ENCODE results near the gene UNC13C. TPM values are rescaled to one million over a fixed set of nuclear protein-coding genes. Genes with fewer than 3 reads are reported as not detected.

The UNC13C gene
- total and polyA plus RNA-seq, 10 of the 15 experiments (the other 5 are each of a cell fraction or from before 2014, with no cell fraction given), result 9.9 to 81.3 (median 25.0) TPM

GRCh38 chr15:54150255-54150654 is 172.0 kb downstream of the UNC13C start (continued):
- no peak for TF ChIP-seq REST (IDR thresholded peaks at IDR 0.05; ENCODE audit: low read depth, low read length)
- peak; percentile 95 for TF ChIP-seq IKZF1 (conservative IDR thresholded peaks at IDR 0.05)
- TF ChIP-seq CHD2 (IDR thresholded peaks at IDR 0.05; ENCODE audit: borderline replicate concordance, low read depth, low read length), result peak; percentile 81
- no peak for TF ChIP-seq IRF4 (IDR thresholded peaks at IDR 0.05; ENCODE audit: low read depth, low read length)
- peak; percentile 87 for TF ChIP-seq SMAD1 (IDR thresholded peaks at IDR 0.05; ENCODE audit: low read depth, partially characterized antibody)
- no peak for TF ChIP-seq CEBPB (IDR thresholded peaks at IDR 0.05; ENCODE audit: borderline replicate concordance in 1 of 2, low read depth in 2 of 2, low read length in 2 of 2)
- peak; percentile 31; the same call in 1 of the 2 replicates for TF ChIP-seq MEF2A (IDR thresholded peaks at IDR 0.05; ENCODE audit: insufficient read depth, low read depth, low read length)
- no peak for TF ChIP-seq ZSCAN29 (IDR thresholded peaks at IDR 0.05)
- peak; percentile 96 for TF ChIP-seq IKZF2 (IDR thresholded peaks at IDR 0.05)
- TF ChIP-seq FOXM1 (IDR thresholded peaks at IDR 0.05; ENCODE audit: low read depth, low read length), result no peak
- peak; percentile 85 for TF ChIP-seq BMI1 (IDR thresholded peaks at IDR 0.05; ENCODE audit: borderline replicate concordance)
- no peak for TF ChIP-seq EED (IDR thresholded peaks at IDR 0.05; ENCODE audit: low read depth)
- 0 out of 2 replicates have a peak, but pooled peaks have one; percentile 42 for TF ChIP-seq PAX5 (IDR thresholded peaks at IDR 0.05; ENCODE audit: borderline replicate concordance, low read depth, low read length)
- no peak for TF ChIP-seq RCOR1 (conservative IDR thresholded peaks at IDR 0.05; ENCODE audit: low read depth, low read length)
- no peak for TF ChIP-seq E2F4 (IDR thresholded peaks at IDR 0.05; ENCODE audit: low read depth, low read length)
- TF ChIP-seq NBN (IDR thresholded peaks at IDR 0.05), result peak; percentile 87
- peak; percentile 92 for TF ChIP-seq NR2F1 (conservative IDR thresholded peaks at IDR 0.05)
- TF ChIP-seq ZNF24 (IDR thresholded peaks at IDR 0.05), result peak; percentile 57
- TF ChIP-seq EP300 (IDR thresholded peaks at IDR 0.05; ENCODE audit: borderline replicate concordance in 1 of 2, control insufficient read depth in 1 of 2, low read depth in 2 of 2, low read length in 2 of 2), result peak; percentile 95
- peak; percentile 81; the same call in 1 of the 2 replicates for TF ChIP-seq NFXL1 (IDR thresholded peaks at IDR 0.05; ENCODE audit: borderline replicate concordance)
- TF ChIP-seq LARP7 (IDR thresholded peaks at IDR 0.05), result peak; percentile 51; the same call in 1 of the 2 replicates
- TF ChIP-seq RUNX3 (IDR thresholded peaks at IDR 0.05; ENCODE audit: low read length), result peak; percentile 84
- peak; percentile 96 for TF ChIP-seq DPF2 (IDR thresholded peaks at IDR 0.05)
- peak; percentile 67; the same call in 1 of the 2 replicates for TF ChIP-seq ZNF217 (IDR thresholded peaks at IDR 0.05)
- peak; percentile 88 for TF ChIP-seq ATF7 (IDR thresholded peaks at IDR 0.05; ENCODE audit: low read depth)
- TF ChIP-seq, protein P1, sequence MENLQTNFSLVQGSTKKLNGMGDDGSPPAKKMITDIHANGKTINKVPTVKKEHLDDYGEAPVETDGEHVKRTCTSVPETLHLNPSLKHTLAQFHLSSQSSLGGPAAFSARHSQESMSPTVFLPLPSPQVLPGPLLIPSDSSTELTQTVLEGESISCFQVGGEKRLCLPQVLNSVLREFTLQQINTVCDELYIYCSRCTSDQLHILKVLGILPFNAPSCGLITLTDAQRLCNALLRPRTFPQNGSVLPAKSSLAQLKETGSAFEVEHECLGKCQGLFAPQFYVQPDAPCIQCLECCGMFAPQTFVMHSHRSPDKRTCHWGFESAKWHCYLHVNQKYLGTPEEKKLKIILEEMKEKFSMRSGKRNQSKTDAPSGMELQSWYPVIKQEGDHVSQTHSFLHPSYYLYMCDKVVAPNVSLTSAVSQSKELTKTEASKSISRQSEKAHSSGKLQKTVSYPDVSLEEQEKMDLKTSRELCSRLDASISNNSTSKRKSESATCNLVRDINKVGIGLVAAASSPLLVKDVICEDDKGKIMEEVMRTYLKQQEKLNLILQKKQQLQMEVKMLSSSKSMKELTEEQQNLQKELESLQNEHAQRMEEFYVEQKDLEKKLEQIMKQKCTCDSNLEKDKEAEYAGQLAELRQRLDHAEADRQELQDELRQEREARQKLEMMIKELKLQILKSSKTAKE (IDR thresholded peaks at IDR 0.05; ENCODE audit: low read depth, poor library complexity, severe bottlenecking), result peak; percentile 98
- TF ChIP-seq SREBF1 (IDR thresholded peaks at IDR 0.05; ENCODE audit: low read length), result no peak

Measured in GM12878 (cell line).